ENCODE data around the gene ADAD2. TPM values are rescaled to one million over a fixed set of nuclear protein-coding genes. Genes with fewer than 3 reads are reported as not detected.

Gene ADAD2
- total and polyA plus RNA-seq, 2 of the 4 experiments (the other 2 are of a cell fraction) = not detected

DNA sequence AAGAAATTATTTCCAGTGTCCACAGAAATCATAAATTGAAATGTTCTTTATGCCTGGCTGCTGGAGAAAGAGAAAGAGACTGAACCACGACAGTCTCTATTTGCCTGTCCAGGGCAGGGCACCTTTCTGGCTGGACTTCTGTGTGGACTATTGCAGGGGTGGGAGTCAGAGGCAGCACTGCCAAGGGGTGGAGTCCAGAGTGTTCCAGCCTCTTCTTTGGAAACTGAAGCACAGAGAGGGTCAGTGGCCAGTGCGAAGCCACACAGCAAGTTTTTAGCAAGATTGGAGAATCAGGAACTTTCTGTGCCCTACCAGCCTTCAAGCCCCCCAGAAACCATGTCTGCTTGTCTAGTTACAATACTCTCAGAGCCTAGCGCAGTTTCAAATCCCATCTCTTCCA is 33.6 kb downstream of the ADAD2 start:
- no peak overlapping the region for H4K8ac ChIP-seq (ENCODE audit: low read depth in 2 of 2, low read length in 2 of 2)

More for the DNA sequence above, 33.6 kb downstream of the ADAD2 start:
- H3K79me1 ChIP-seq (ENCODE audit: low read depth in 1 of 2, low read length in 2 of 2) = no peaks in the 10 kb centered on the region
- TF ChIP-seq CHD1 (IDR thresholded peaks at IDR 0.05; ENCODE audit: low read depth, low read length) (no peak), MAZ (IDR thresholded peaks at IDR 0.05; ENCODE audit: borderline replicate concordance, low read depth, low read length) (no peak), RFX5 (IDR thresholded peaks at IDR 0.05; ENCODE audit: low read depth, low read length) (no peak), SMC3 (IDR thresholded peaks at IDR 0.05; ENCODE audit: low read depth, low read length) (no peak), CEBPB (IDR thresholded peaks at IDR 0.05; ENCODE audit: low read depth, low read length) (no peak), POLR2A (IDR thresholded peaks at IDR 0.05; ENCODE audit: low read depth, low read length) (no peak), MAFK (IDR thresholded peaks at IDR 0.05; ENCODE audit: low read depth, low read length) (no peak), MXI1 (IDR thresholded peaks at IDR 0.05; ENCODE audit: borderline replicate concordance, low read depth, low read length) (no peak), FOS (IDR thresholded peaks at IDR 0.05; ENCODE audit: low read depth, low read length) (no peak), BHLHE40 (IDR thresholded peaks at IDR 0.05; ENCODE audit: low read depth, low read length) (no peak), RAD21 (IDR thresholded peaks at IDR 0.05; ENCODE audit: low read length) (no peak), NFE2L2 (IDR thresholded peaks at IDR 0.05; ENCODE audit: low read depth, low read length) (no peak), RCOR1 (IDR thresholded peaks at IDR 0.05; ENCODE audit: insufficient replicate concordance, low read length) (no peak)
- TF ChIP-seq, protein P1, sequence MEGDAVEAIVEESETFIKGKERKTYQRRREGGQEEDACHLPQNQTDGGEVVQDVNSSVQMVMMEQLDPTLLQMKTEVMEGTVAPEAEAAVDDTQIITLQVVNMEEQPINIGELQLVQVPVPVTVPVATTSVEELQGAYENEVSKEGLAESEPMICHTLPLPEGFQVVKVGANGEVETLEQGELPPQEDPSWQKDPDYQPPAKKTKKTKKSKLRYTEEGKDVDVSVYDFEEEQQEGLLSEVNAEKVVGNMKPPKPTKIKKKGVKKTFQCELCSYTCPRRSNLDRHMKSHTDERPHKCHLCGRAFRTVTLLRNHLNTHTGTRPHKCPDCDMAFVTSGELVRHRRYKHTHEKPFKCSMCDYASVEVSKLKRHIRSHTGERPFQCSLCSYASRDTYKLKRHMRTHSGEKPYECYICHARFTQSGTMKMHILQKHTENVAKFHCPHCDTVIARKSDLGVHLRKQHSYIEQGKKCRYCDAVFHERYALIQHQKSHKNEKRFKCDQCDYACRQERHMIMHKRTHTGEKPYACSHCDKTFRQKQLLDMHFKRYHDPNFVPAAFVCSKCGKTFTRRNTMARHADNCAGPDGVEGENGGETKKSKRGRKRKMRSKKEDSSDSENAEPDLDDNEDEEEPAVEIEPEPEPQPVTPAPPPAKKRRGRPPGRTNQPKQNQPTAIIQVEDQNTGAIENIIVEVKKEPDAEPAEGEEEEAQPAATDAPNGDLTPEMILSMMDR (conservative IDR thresholded peaks at IDR 0.05; ENCODE audit: low read depth, low read length) = no peak
- TF ChIP-seq, protein P2, sequence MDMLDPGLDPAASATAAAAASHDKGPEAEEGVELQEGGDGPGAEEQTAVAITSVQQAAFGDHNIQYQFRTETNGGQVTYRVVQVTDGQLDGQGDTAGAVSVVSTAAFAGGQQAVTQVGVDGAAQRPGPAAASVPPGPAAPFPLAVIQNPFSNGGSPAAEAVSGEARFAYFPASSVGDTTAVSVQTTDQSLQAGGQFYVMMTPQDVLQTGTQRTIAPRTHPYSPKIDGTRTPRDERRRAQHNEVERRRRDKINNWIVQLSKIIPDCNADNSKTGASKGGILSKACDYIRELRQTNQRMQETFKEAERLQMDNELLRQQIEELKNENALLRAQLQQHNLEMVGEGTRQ (IDR thresholded peaks at IDR 0.05; ENCODE audit: low read depth, low read length) = no peak
- TF ChIP-seq, protein P3, sequence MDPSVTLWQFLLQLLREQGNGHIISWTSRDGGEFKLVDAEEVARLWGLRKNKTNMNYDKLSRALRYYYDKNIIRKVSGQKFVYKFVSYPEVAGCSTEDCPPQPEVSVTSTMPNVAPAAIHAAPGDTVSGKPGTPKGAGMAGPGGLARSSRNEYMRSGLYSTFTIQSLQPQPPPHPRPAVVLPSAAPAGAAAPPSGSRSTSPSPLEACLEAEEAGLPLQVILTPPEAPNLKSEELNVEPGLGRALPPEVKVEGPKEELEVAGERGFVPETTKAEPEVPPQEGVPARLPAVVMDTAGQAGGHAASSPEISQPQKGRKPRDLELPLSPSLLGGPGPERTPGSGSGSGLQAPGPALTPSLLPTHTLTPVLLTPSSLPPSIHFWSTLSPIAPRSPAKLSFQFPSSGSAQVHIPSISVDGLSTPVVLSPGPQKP (IDR thresholded peaks at IDR 0.05; ENCODE audit: borderline replicate concordance, low read depth, low read length) = no peak
- no peak overlapping the region for H4K5ac ChIP-seq (ENCODE audit: low read depth, low read length)
- intact Hi-C loops (cut with micrococcal nuclease) (no loop called here), in situ Hi-C loops (cut with MboI; ENCODE audit: low sequenced_read_pairs) (no loop called here), dilution Hi-C loops (cut with HindIII; ENCODE audit: low sequenced_read_pairs, unreplicated experiment) (no loop called here)
- no peak overlapping the region for H3K4ac ChIP-seq (ENCODE audit: low read depth, low read length)
- H4K91ac ChIP-seq (ENCODE audit: insufficient read depth, low read depth, low read length) = no peak overlapping the region
- ATAC-seq (ENCODE audit: low read depth) (no peak), DNase-seq (no peak)
- H2BK20ac ChIP-seq (ENCODE audit: low read depth, low read length) = no peak overlapping the region
- no peak overlapping the region for H3K4me3 ChIP-seq (ENCODE audit: insufficient read depth, low read depth, low read length)
- H3K9me3 ChIP-seq (ENCODE audit: control insufficient read depth, insufficient read depth, low read length) = no peaks in the 10 kb centered on the region
- no peaks in the 10 kb centered on the region for H4K20me1 ChIP-seq (ENCODE audit: insufficient read depth, low read length)
- no peaks in the 10 kb centered on the region for H3K36me3 ChIP-seq (ENCODE audit: control insufficient read depth, insufficient read depth, low read length)
- no peak overlapping the region for H3K18ac ChIP-seq (ENCODE audit: low read depth, low read length)
- 67% methylated on average over 1 of the region's 3 CpGs; no CpG with 5 or more reads in 1 of the 2 experiments for WGBS, 2 experiments (ENCODE audit: extremely low coverage in 2 of 2, insufficient read length in 1 of 2)
- POLR2A ChIA-PET (ENCODE audit: unreplicated experiment) = no interaction called here
- no peak overlapping the region for H2AK9ac ChIP-seq (replicated peaks; ENCODE audit: low read depth, low read length, poor library complexity)
- H2AK5ac ChIP-seq (ENCODE audit: low read depth, low read length) = no peak overlapping the region
- H3K14ac ChIP-seq (replicated peaks; ENCODE audit: low read depth, low read length) = no peak overlapping the region
- no TSS peak for BruUV-seq (replicated peaks)
- peaks cover 6% of the 10 kb centered on the region; the same call in 1 of the 2 replicates for H3K9me1 ChIP-seq (ENCODE audit: insufficient read depth, low read length)
- CTCF ChIA-PET = no interaction called here
- H3K56ac ChIP-seq (ENCODE audit: extremely low read depth, insufficient read depth, low read length) = no peak overlapping the region
- H3K4me1 ChIP-seq (ENCODE audit: control insufficient read depth, insufficient read depth, low read length) = peaks cover 10% of the 10 kb centered on the region
- no peak overlapping the region for H2BK15ac ChIP-seq (ENCODE audit: low read depth, low read length)
- H3K4me2 ChIP-seq (ENCODE audit: low read depth, low read length) = no peak overlapping the region
- H3K9ac ChIP-seq (ENCODE audit: low read depth, low read length) = no peak overlapping the region
- no peak overlapping the region for H2BK120ac ChIP-seq (ENCODE audit: low read depth, low read length)
- no peak overlapping the region for H2BK5ac ChIP-seq (ENCODE audit: low read depth, low read length, poor library complexity, severe bottlenecking)
- no peak overlapping the region for H3K23ac ChIP-seq (ENCODE audit: low read depth, low read length)
- H3K27me3 ChIP-seq (ENCODE audit: control insufficient read depth, insufficient read depth, low read length) = peaks cover 8% of the 10 kb centered on the region; the same call in 1 of the 2 replicates
- H3K27ac ChIP-seq (ENCODE audit: insufficient read depth, low read length) = no peak overlapping the region
- H2AFZ ChIP-seq (replicated peaks; ENCODE audit: low read length, poor library complexity) = no peak overlapping the region

Data from IMR-90 (cell line).